Mammary epithelial cell (primary cell): Measurements from ENCODE around the gene TMEM91.

Source experiments
- CTCF ChIP-seq, 2 donors: IDR thresholded peaks in 1 of 2; conservative IDR thresholded peaks in 1 of 2; 2 replicates each; pipeline ENCODE4 v1.5.1; 2011 to 2012; ENCODE audit warnings: inconsistent platforms in 2 of 2, low read length in 2 of 2, mild to moderate bottlenecking in 2 of 2, control low read depth in 1 of 2, low read depth in 1 of 2; ENCODE audit not compliant: insufficient read depth in 1 of 2; ENCODE audit errors: extremely low read depth in 1 of 2
- EZH2 ChIP-seq: IDR thresholded peaks from 2 replicates; pipeline ENCODE4 v1.6.1; 2012; ENCODE audit warnings: low read length, inconsistent platforms, borderline replicate concordance

GRCh38 chr19:41422955-41423354 lies 46.6 kb downstream of the TMEM91 start:
- TF ChIP-seq CTCF (conservative IDR thresholded peaks at IDR 0.05 in 1 of 2, IDR thresholded peaks at IDR 0.05 in 1 of 2; ENCODE audit: extremely low read depth in 1 of 2, insufficient read depth in 1 of 2, low read depth in 1 of 2, low read length in 2 of 2), result no peak
- no peak for TF ChIP-seq EZH2
